Activated CD8-positive, alpha-beta T cell treated with anti-CD3 and anti-CD28 coated beads for 36 hours (primary cell): Measurements from ENCODE around the gene TAX1BP1. TPM values are rescaled to one million over a fixed set of nuclear protein-coding genes. Genes with fewer than 3 reads are reported as not detected.
A peak's percentile ranks its signal among the peaks of the same experiment; 100 is the strongest.

Source experiments
- ATAC-seq: fragments of 200-7000 bp; cut with Tn5 transposase; one replicate; pipeline ENCODE4 v1.10.0; 2021; ENCODE audit warnings: mild to moderate bottlenecking, moderate library complexity
- CTCF ChIA-PET: fragments of 350-600 bp; sonication (Branson Sonifier 250); formaldehyde crosslinking; loops from one replicate; lab custom pipeline; 2021; ENCODE audit warnings: antibody characterized with exemption; lab: Charles Lee
- POLR2A ChIA-PET: fragments of 350-600 bp; sonication (Branson Sonifier 250); formaldehyde crosslinking; loops from one replicate; lab custom pipeline; 2021; ENCODE audit warnings: antibody characterized with exemption; lab: Charles Lee
- DNase-seq: peaks from one replicate; pipeline ENCODE4 v3.0.0-alpha.2; 2020
- H3K27ac Mint-ChIP-seq: one replicate; pipeline ENCODE4 v1.8.0; 2021; ENCODE audit warnings: mild to moderate bottlenecking, mixed read lengths
- H3K27me3 Mint-ChIP-seq: one replicate; pipeline ENCODE4 v1.8.0; 2021; ENCODE audit warnings: mixed read lengths
- H3K36me3 Mint-ChIP-seq: one replicate; pipeline ENCODE4 v1.8.0; 2021; ENCODE audit warnings: low read depth, mixed read lengths
- H3K4me1 Mint-ChIP-seq: one replicate; pipeline ENCODE4 v1.8.0; 2021; ENCODE audit warnings: low read depth, mixed read lengths
- H3K4me3 Mint-ChIP-seq: one replicate; pipeline ENCODE4 v1.8.0; 2021; ENCODE audit warnings: mild to moderate bottlenecking, moderate library complexity, mixed read lengths
- H3K9me3 Mint-ChIP-seq: one replicate; pipeline ENCODE4 v1.8.0; 2021; ENCODE audit warnings: mixed read lengths
- CTCF ChIP-seq: fragments of 200-600 bp; IDR thresholded peaks from one replicate; pipeline ENCODE4 v1.8.0; 2022; ENCODE audit warnings: antibody characterized with exemption, mild to moderate bottlenecking
- intact Hi-C: fragments of 100-400 bp; cut with micrococcal nuclease; formaldehyde crosslinking; loops from one replicate; pipeline ENCODE4 v1.10.0; 2022
- total RNA-seq, 2 experiments: library from RNA; stranded (reverse); gene quantifications; one replicate each; pipeline ENCODE4 v1.2.3, GENCODE V29; 2021

Gene TAX1BP1
- total RNA-seq, 2 experiments from 2014 or later = 90.5 to 94.6 TPM

GRCh38 chr7:27781188-27781587 lies 41.2 kb downstream of the TAX1BP1 start:
- Mint-ChIP-seq H3K36me3 (peaks cover 11% of the 10 kb centered on the region), H3K27me3 (no peaks in the 10 kb centered on the region), H3K4me3 (no peak overlapping the region), H3K4me1 (peaks cover 38% of the 10 kb centered on the region), H3K27ac (no peak overlapping the region), H3K9me3 (no peaks in the 10 kb centered on the region)
- DNase-seq (no peak), ATAC-seq (no peak)
- CTCF ChIA-PET = interaction anchor here (0.8 kb wide), 1 partner anchor 531 kb away, joined by 3 read pairs; no protein-coding TSS in a partner anchor
- POLR2A ChIA-PET = no interaction called here
- intact Hi-C loops = loop anchor here (5.0 kb wide), 1 partner anchor 584 kb away; no protein-coding TSS in a partner anchor
- no peak for TF ChIP-seq CTCF

GRCh38 chr7:27782849-27783248 lies 42.9 kb downstream of the TAX1BP1 start:
- peak; percentile 42 for ATAC-seq
- no peaks in the 10 kb centered on the region for H3K9me3 Mint-ChIP-seq
- CTCF ChIA-PET = interaction anchor here (0.9 to 1.8 kb wide), 3 partner anchors 9 to 38 kb away, joined by 4 to 6 read pairs (median 6); no protein-coding TSS in a partner anchor

GRCh38 chr7:27784399-27785053 lies 44.6 kb downstream of the TAX1BP1 start:
- Mint-ChIP-seq H3K4me3 (no peak overlapping the region), H3K36me3 (peaks cover 16% of the 10 kb centered on the region), H3K4me1 (peaks cover 31% of the 10 kb centered on the region), H3K27ac (no peak overlapping the region), H3K27me3 (no peaks in the 10 kb centered on the region), H3K9me3 (no peaks in the 10 kb centered on the region)
- ATAC-seq (peak; percentile 85), DNase-seq (peak; percentile 29)
- intact Hi-C loops = loop anchor here (5.0 kb wide), 1 partner anchor 587 kb away; no protein-coding TSS in a partner anchor
- POLR2A ChIA-PET = interaction anchor here (1.0 kb wide), 1 partner anchor 44 kb away, joined by 3 read pairs; no protein-coding TSS in a partner anchor
- CTCF ChIA-PET = interaction anchor here (0.9 to 1.9 kb wide), 10 partner anchors 9 to 178 kb away, joined by 3 to 14 read pairs (median 4); partner anchors contain the start of gene TAX1BP1
- peak; percentile 66 for TF ChIP-seq CTCF

More at GRCh38 chr7:27782849-27783248, 42.9 kb downstream of the TAX1BP1 start:
- no peaks in the 10 kb centered on the region for H3K27me3 Mint-ChIP-seq
- POLR2A ChIA-PET = no interaction called here
- peaks cover 13% of the 10 kb centered on the region for H3K36me3 Mint-ChIP-seq
- intact Hi-C loops = loop anchor here (5.0 kb wide), 1 partner anchor 586 kb away; no protein-coding TSS in a partner anchor
- peak overlapping the region; percentile 36 for H3K27ac Mint-ChIP-seq
- H3K4me1 Mint-ChIP-seq = peaks cover 31% of the 10 kb centered on the region
- no peak for TF ChIP-seq CTCF
- no peak for DNase-seq
- H3K4me3 Mint-ChIP-seq = no peak overlapping the region

GRCh38 chr7:27788437-27788836 lies 48.5 kb downstream of the TAX1BP1 start:
- CTCF ChIA-PET = no interaction called here
- no peak for ATAC-seq
- H3K27ac Mint-ChIP-seq = no peak overlapping the region

More at GRCh38 chr7:27788437-27788836, 48.5 kb downstream of the TAX1BP1 start:
- H3K9me3 Mint-ChIP-seq = no peaks in the 10 kb centered on the region
- peaks cover 15% of the 10 kb centered on the region for H3K4me1 Mint-ChIP-seq
- no peak for TF ChIP-seq CTCF
- intact Hi-C loops = no loop called here
- POLR2A ChIA-PET = no interaction called here
- H3K36me3 Mint-ChIP-seq = peaks cover 23% of the 10 kb centered on the region
- no peak overlapping the region for H3K4me3 Mint-ChIP-seq
- DNase-seq = no peak
- H3K27me3 Mint-ChIP-seq = no peaks in the 10 kb centered on the region
